Sigmoid colon (tissue), 3 donors: ENCODE measurements around the gene ARHGEF28.

Source experiments
- CTCF ChIP-seq, 4 experiments: fragments of 450-650 bp in 3 of 4; fragments of 200-600 bp in 1 of 4; IDR thresholded peaks; one replicate each; pipeline ENCODE4 v1.5.1; 2016 to 2019; ENCODE audit warnings: antibody characterized with exemption in 4 of 4, mild to moderate bottlenecking in 3 of 4, moderate library complexity in 2 of 4
- POLR2A ChIP-seq, 2 donors: fragments of 450-650 bp; IDR thresholded peaks; one replicate each; pipeline ENCODE4 v1.6.1; 2016; ENCODE audit warnings: antibody characterized with exemption in 2 of 2, mild to moderate bottlenecking in 2 of 2, moderate library complexity in 2 of 2

- no peak for TF ChIP-seq POLR2A (IDR thresholded peaks at IDR 0.05)
- no peak for TF ChIP-seq CTCF (IDR thresholded peaks at IDR 0.05)
Measured at GRCh38 chr5:73917891-73918290, 291.9 kb downstream of the ARHGEF28 start.
